Colonic mucosa (tissue), 2 donors: ENCODE measurements around the gene SNRPA. TPM values are rescaled to one million over a fixed set of nuclear protein-coding genes. Genes with fewer than 3 reads are reported as not detected.

ENCODE experiments used
- total RNA-seq, 2 donors: library from RNA; stranded (reverse); fragmentation: NEBNext Ultra II Directional in 1 of 2; extraction: Animal tissue kit (Norgen Biotek cat#: 25700) in 1 of 2; gene quantifications; one replicate each; pipeline ENCODE4 v1.2.1, GENCODE V29; 2021
- donor health status: DM: no; HTN: no; CAD: no.
- donor health status: DM: no; HTN: no; CAD: no.

Gene SNRPA
- total RNA-seq, 2 donors from 2014 or later = 56.0 to 126 TPM

Other genes starting within 250 kb of the SNRPA start
- gene SHKBP1, start 174.3 kb upstream of the SNRPA start, total RNA-seq = 10 to 100 TPM; 53.6 to 87.8 TPM
- gene LTBP4, start 149.8 kb upstream of the SNRPA start, total RNA-seq = 100 to 1,000 TPM; 143 to 231 TPM
- gene NUMBL, start 60.6 kb upstream of the SNRPA start, total RNA-seq = 10 to 100 TPM; 12.8 to 22.0 TPM
- gene COQ8B, start 34.3 kb upstream of the SNRPA start, total RNA-seq = 10 to 100 TPM; 26.5 to 48.5 TPM
- gene ITPKC, start 34.1 kb upstream of the SNRPA start, total RNA-seq = 10 to 100 TPM; 15.8 to 22.0 TPM
- 10 to 100 TPM; 11.1 to 18.7 TPM for gene ACTMAP, start 726 bp upstream of the SNRPA start, total RNA-seq
- gene MIA, start 24.3 kb downstream of the SNRPA start, total RNA-seq = 1 to 10 TPM; 1.0 to 3.6 TPM
- 10 to 100 TPM; 42.3 to 53.4 TPM for gene RAB4B, start 27.0 kb downstream of the SNRPA start, total RNA-seq
- gene EGLN2, start 48.0 kb downstream of the SNRPA start, total RNA-seq = 10 to 100 TPM; 67.3 to 87.8 TPM
- 1 to 10 TPM in 1 of 2 donors, not detected in 1; 1.4 TPM for gene CYP2A6, start 99.2 kb downstream of the SNRPA start, total RNA-seq
- under 1 TPM in 1 of 2 donors, not detected in 1; 0.37 TPM for gene CYP2A7, start 131.0 kb downstream of the SNRPA start, total RNA-seq
- gene CYP2B6, start 240.1 kb downstream of the SNRPA start, total RNA-seq = 1 to 10 TPM; 2.6 to 4.6 TPM